ENCODE measurements around the gene DDX11.

The DDX11 gene

GRCh38 chr12:31033146-31033545, 40.5 kb upstream of the DDX11 start:
- ChIA-PET POLR2A (no interaction called here), CTCF (no interaction called here)

GRCh38 chr12:31033681-31034080, 40.0 kb upstream of the DDX11 start:
- no peaks in the 10 kb centered on the region for H3K36me3 ChIP-seq (ENCODE audit: control insufficient read depth in 2 of 2, insufficient read depth in 1 of 2, low read length in 2 of 2)
- TF ChIP-seq GLIS2 (tag by site-specific recombination; IDR thresholded peaks at IDR 0.05) = no peak
- no peak for TF ChIP-seq ZNF169 (tag by site-specific recombination; IDR thresholded peaks at IDR 0.05)
- TF ChIP-seq ZBTB8A (tag by site-specific recombination; IDR thresholded peaks at IDR 0.05) = no peak
- TF ChIP-seq ZNF449 (tag by site-specific recombination; IDR thresholded peaks at IDR 0.05) = no peak
- TF ChIP-seq ZNF280D (tag by site-specific recombination; IDR thresholded peaks at IDR 0.05) = no peak
- TF ChIP-seq ZNF76 (tag by site-specific recombination; IDR thresholded peaks at IDR 0.05; ENCODE audit: borderline replicate concordance, low read depth) = no peak
- no peak for TF ChIP-seq ZNF341 (tag by site-specific recombination; IDR thresholded peaks at IDR 0.05; ENCODE audit: low read depth)
- no peak for TF ChIP-seq ZNF626 (tag by site-specific recombination; IDR thresholded peaks at IDR 0.05)
- peaks cover 7% of the 10 kb centered on the region for H3K4me1 ChIP-seq (ENCODE audit: control insufficient read depth, insufficient read depth, low read length)
- H3K27ac ChIP-seq (ENCODE audit: extremely low read depth, low read depth, low read length) = no peak overlapping the region
- CTCF ChIA-PET = no interaction called here
- POLR2A ChIA-PET = no interaction called here
- H3K9me3 ChIP-seq (ENCODE audit: control insufficient read depth, insufficient read depth, low read depth, low read length) = no peaks in the 10 kb centered on the region
- no peak overlapping the region for H3K4me3 ChIP-seq (ENCODE audit: low read depth, low read length)

More at GRCh38 chr12:31033146-31033545, 40.5 kb upstream of the DDX11 start:
- no peak overlapping the region for H3K27ac ChIP-seq (ENCODE audit: extremely low read depth, low read depth, low read length)
- no peaks in the 10 kb centered on the region for H3K36me3 ChIP-seq (ENCODE audit: control insufficient read depth in 2 of 2, insufficient read depth in 1 of 2, low read length in 2 of 2)
- no peak overlapping the region for H3K4me3 ChIP-seq (ENCODE audit: low read depth, low read length)
- TF ChIP-seq ZBTB11 (tag by site-specific recombination; conservative IDR thresholded peaks at IDR 0.05; ENCODE audit: low read depth) = no peak
- no peak for TF ChIP-seq ZBTB17 (tag by site-specific recombination; IDR thresholded peaks at IDR 0.05)
- no peak for TF ChIP-seq ZNF654 (tag by site-specific recombination; IDR thresholded peaks at IDR 0.05; ENCODE audit: low read depth)
- TF ChIP-seq ZNF175 (tag by site-specific recombination; IDR thresholded peaks at IDR 0.05) = no peak
- TF ChIP-seq, protein P1, sequence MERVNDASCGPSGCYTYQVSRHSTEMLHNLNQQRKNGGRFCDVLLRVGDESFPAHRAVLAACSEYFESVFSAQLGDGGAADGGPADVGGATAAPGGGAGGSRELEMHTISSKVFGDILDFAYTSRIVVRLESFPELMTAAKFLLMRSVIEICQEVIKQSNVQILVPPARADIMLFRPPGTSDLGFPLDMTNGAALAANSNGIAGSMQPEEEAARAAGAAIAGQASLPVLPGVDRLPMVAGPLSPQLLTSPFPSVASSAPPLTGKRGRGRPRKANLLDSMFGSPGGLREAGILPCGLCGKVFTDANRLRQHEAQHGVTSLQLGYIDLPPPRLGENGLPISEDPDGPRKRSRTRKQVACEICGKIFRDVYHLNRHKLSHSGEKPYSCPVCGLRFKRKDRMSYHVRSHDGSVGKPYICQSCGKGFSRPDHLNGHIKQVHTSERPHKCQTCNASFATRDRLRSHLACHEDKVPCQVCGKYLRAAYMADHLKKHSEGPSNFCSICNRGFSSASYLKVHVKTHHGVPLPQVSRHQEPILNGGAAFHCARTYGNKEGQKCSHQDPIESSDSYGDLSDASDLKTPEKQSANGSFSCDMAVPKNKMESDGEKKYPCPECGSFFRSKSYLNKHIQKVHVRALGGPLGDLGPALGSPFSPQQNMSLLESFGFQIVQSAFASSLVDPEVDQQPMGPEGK (tag by site-specific recombination; IDR thresholded peaks at IDR 0.05) = no peak
- TF ChIP-seq EGR2 (tag by site-specific recombination; IDR thresholded peaks at IDR 0.05; ENCODE audit: low read depth) = no peak
- TF ChIP-seq ZNF157 (tag by site-specific recombination; IDR thresholded peaks at IDR 0.05) = no peak
- no peak for TF ChIP-seq ZNF311 (tag by site-specific recombination; IDR thresholded peaks at IDR 0.05; ENCODE audit: borderline replicate concordance)
- TF ChIP-seq OSR2 (tag by site-specific recombination; IDR thresholded peaks at IDR 0.05) = no peak
- no peak for TF ChIP-seq ZFP69B (tag by site-specific recombination; IDR thresholded peaks at IDR 0.05)
- no peak for TF ChIP-seq ZNF132 (tag by site-specific recombination; IDR thresholded peaks at IDR 0.05; ENCODE audit: borderline replicate concordance)
- TF ChIP-seq ZEB2 (tag by site-specific recombination; IDR thresholded peaks at IDR 0.05) = no peak
- TF ChIP-seq ZBTB8A (tag by site-specific recombination; IDR thresholded peaks at IDR 0.05) = no peak
- no peak for TF ChIP-seq ZNF707 (tag by site-specific recombination; IDR thresholded peaks at IDR 0.05)
- no peak for TF ChIP-seq GLI4 (tag by site-specific recombination; IDR thresholded peaks at IDR 0.05)
- no peak for TF ChIP-seq ZNF747 (tag by site-specific recombination; IDR thresholded peaks at IDR 0.05)
- no peak for TF ChIP-seq ZXDB (tag by site-specific recombination; IDR thresholded peaks at IDR 0.05)
- TF ChIP-seq ZNF585B (tag by site-specific recombination; IDR thresholded peaks at IDR 0.05) = no peak
- no peak for TF ChIP-seq ZBTB7A (tag by site-specific recombination; IDR thresholded peaks at IDR 0.05; ENCODE audit: low read depth)
- no peak for TF ChIP-seq KLF17 (tag by site-specific recombination; IDR thresholded peaks at IDR 0.05)
- H3K4me1 ChIP-seq (ENCODE audit: control insufficient read depth, insufficient read depth, low read length) = peaks cover 7% of the 10 kb centered on the region
- H3K9me3 ChIP-seq (ENCODE audit: control insufficient read depth, insufficient read depth, low read depth, low read length) = no peaks in the 10 kb centered on the region

All from HEK293 (cell line).